ENCODE data around the gene STON2. TPM values are rescaled to one million over a fixed set of nuclear protein-coding genes. Genes with fewer than 3 reads are reported as not detected.
A peak's percentile ranks its signal among the peaks of the same experiment; 100 is the strongest.

The STON2 gene
- total and polyA plus RNA-seq, 2 of the 13 experiments (the other 11 are each of a cell fraction or from before 2014, with no cell fraction given): 2.1 to 11.0 TPM

DNA sequence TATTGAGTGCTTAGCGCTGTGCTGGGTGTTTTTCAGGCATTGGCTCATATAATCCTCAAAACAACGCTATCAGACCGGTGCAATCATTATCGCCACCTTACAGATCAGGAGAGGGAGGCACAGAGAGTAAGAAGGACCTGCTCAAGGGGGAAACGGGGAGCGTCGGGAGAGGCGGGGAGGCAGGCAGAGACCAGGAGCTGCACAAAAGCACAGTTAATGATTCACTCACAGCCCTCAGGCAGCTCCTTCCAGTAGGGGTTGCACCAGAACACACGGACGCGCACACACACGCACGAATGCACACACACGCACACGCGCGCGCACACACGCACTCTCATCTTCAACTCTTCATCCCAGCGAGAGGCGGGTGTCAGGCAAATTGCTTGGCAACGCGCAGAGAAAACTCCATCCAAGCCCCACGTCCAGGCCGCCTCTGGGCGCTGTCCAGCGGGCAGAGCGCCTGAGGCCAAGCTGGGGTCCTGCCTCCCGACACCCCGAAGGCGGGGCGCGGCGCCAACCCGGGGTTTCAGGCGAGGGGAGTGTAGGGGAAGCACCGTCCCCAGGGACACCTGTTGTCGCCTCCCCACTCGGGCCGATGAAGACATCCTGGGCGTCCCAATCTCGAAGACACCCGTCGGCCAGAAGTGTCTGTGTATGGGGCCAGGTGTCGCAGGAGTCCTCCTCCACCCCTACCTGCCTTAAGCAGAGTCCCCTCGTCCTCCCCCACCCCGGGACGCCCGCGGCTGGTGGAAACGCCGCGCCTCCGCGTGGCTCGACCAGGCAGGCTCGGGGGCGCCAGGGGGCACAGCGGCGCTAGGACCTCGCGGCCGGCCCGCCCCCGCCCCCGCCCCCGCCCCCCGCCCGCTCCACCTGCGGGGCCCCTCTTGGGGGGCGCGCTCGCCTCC lies 35.5 kb upstream of the STON2 start (continued):
- TF ChIP-seq, protein P1, sequence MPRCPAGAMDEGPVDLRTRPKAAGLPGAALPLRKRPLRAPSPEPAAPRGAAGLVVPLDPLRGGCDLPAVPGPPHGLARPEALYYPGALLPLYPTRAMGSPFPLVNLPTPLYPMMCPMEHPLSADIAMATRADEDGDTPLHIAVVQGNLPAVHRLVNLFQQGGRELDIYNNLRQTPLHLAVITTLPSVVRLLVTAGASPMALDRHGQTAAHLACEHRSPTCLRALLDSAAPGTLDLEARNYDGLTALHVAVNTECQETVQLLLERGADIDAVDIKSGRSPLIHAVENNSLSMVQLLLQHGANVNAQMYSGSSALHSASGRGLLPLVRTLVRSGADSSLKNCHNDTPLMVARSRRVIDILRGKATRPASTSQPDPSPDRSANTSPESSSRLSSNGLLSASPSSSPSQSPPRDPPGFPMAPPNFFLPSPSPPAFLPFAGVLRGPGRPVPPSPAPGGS (CRISPR knock-in tag; IDR thresholded peaks at IDR 0.05): peak; percentile 36; the same call in 1 of the 2 replicates
- TF ChIP-seq NFYC (CRISPR knock-in tag; IDR thresholded peaks at IDR 0.05) (no peak), HNRNPH1 (optimal IDR thresholded peaks at IDR 0.05; ENCODE audit: low read depth, low read length) (no peak), RNF219 (CRISPR knock-in tag; IDR thresholded peaks at IDR 0.05) (no peak), PHF20 (CRISPR knock-in tag; IDR thresholded peaks at IDR 0.05) (no peak), REST (IDR thresholded peaks at IDR 0.05; ENCODE audit: borderline replicate concordance in 1 of 2, low read depth in 1 of 2, low read length in 2 of 2) (peak; percentile 80 to 93), ZNF446 (CRISPR knock-in tag; IDR thresholded peaks at IDR 0.05) (peak; percentile 37; the same call in 1 of the 2 replicates), ATF4 (CRISPR knock-in tag; IDR thresholded peaks at IDR 0.05) (peak in 1 of 2 experiments; percentile 59; a peak in 1 of 4 replicates), RNF2 (conservative IDR thresholded peaks at IDR 0.05; ENCODE audit: low read depth) (no peak), TP53 (CRISPR knock-in tag; conservative IDR thresholded peaks at IDR 0.05) (no peak), KDM6A (CRISPR knock-in tag; IDR thresholded peaks at IDR 0.05; ENCODE audit: low read depth) (no peak), ZNF121 (CRISPR knock-in tag; IDR thresholded peaks at IDR 0.05) (no peak), ZNF674 (CRISPR knock-in tag; IDR thresholded peaks at IDR 0.05; ENCODE audit: low read depth) (no peak), HNRNPL (IDR thresholded peaks at IDR 0.05; ENCODE audit: low read depth, low read length) (no peak), ATRX (CRISPR knock-in tag; IDR thresholded peaks at IDR 0.05; ENCODE audit: borderline replicate concordance) (no peak)
- TF ChIP-seq, protein P2, sequence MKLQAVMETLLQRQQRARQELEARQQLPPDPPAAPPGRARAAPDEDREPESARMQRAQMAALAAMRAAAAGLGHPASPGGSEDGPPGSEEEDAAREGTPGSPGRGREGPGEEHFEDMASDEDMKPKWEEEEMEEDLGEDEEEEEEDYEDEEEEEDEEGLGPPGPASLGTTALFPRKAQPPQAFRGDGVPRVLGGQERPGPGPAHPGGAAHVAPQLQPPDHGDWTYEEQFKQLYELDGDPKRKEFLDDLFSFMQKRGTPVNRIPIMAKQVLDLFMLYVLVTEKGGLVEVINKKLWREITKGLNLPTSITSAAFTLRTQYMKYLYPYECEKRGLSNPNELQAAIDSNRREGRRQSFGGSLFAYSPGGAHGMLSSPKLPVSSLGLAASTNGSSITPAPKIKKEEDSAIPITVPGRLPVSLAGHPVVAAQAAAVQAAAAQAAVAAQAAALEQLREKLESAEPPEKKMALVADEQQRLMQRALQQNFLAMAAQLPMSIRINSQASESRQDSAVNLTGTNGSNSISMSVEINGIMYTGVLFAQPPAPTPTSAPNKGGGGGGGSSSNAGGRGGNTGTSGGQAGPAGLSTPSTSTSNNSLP (IDR thresholded peaks at IDR 0.05; ENCODE audit: low read depth, low read length): no peak
